Measurements from ENCODE around the gene KLF12.

Gene KLF12

DNA sequence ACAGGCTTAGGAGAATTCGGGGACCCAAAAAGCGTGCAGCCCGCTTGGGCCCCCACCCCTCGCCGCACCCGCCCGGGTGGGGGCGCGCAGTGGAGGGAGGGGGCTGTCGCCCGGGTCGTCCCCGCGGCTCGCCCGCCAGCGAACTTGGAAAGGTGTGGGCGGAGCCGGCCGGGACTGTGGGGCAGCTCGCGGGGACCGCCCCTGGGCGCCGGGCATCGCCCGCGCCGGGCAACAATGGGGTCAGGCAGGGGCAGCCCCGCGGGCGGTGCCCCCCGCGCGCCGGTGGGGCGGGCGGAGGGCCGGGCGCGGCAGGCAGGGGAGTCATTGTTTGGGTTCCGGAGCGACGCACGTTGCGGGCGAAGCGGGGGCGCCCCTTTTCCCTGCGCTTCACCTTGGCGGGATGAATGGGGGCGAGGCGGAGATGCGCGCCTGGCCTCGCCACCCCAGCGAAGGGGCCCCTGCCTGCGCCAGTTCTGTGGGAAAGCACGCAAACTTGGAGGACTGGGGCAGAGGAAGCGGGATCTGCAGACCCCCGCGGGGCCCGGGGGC is 647 bp upstream of the KLF12 start:
- no peak for DNase-seq

DNA sequence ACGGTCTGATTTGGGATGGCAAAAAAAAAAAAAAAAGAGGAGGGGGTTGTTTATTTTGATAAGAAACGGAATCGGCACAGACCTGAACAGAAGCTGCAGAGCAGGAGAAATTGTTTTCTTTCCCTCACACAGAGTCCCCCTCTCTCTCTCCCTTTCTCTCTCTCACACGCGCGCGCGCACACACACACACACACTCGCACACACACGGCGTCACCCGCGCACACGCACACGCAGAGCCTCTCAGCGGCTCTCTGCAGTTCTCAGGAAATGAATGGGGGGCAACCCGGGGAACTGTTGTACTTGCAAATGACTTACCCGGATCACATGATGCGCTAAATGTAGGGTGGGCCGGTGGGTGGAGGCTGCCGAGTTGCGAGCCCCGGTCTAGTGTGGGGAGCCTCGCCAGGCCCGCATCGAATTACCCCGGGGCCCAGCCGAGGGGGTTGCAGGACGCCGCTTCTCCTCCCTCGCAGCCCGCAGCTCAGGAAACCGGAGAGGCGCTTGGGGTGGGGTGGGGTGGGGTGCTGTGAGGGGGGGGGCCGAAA is 475 bp downstream of the KLF12 start:
- DNase-seq: peak; percentile 95

DNA sequence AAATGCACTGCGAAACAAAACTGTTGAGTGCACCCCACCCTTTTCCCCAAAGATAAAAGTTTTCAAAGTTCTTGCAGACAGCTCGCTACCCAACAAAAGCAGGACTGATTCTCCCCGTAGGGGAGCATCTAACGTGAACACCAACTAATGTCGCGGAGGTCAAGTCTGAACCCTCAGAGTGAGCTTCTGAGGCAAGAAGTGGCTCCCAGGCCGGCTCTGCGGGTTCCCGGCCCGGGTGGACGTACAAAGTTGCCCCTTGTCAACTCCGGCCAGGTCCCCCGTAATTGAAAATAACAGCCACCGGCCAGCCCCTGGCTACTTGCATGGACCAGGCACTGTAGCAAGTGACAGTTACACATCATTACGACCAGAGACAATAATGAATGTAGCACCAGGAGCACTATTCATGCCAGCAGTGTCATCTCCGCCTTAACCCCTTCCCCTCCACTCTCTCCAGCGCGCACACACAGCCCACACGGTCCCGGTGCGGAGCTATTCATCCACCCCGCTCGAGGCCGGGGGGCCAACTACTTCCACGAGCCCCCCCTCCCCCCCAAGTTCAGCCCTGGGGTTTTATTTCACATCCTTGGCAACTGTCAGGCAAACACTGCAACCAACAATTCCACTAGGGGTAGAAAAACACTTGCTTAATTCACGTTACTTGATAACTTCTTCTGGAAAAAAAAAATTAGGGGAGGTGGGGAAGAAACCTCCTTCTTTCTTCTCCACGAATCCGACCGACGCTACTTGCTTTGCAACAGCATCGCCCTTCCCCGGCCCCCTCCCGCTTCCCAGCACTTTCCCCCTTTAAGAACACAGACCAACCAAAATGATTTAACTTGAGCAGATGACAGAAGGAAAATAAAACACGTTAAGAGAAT is 1.2 kb downstream of the KLF12 start:
- DNase-seq: peak; percentile 30

DNA sequence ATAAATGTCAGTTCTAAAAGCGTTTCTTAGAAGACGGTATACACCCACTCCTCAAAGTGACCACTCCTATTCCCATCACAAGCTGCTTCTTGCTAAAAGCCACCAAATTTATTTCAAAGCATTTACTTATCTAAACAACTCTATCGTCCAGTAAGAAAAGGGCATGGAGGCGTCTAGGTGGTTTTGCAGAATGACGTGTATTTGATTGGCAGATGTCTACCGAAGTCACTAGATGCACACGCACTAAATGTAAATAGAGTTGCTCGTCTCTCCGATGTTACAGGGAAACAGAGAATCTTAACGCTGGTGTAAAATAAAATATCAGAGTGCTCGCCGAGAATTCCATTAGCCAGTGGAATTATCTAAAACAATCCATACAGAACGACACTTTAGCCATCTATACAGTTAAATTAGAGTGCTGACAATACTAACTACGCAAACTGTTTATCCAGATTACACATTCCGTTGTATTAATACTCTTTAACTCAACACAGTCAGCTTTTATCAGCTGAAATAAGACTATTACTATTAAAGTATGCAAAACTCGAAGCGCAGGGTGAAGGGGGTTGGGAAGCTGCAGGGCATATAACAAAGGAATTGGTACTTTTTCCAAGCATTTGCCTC is 1.9 kb downstream of the KLF12 start:
- no peak for DNase-seq

DNA sequence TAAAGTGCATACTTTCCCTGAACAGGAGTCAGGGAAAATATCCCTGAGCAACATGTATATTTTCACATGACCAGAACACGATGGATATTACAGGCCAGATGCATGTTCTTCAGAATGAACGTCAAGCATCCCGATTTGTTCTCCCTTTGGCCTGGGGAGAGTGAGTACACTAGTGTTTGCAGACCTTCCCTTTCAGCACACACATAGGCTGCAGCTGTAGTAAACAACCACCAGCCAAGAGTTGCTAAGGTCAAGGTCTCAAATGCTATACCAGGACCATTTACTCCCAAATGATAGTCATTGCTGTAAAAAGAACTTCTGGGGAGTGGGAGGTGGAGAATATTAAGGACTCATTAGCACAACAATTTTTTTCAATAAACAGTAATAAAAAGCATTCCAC is 3.0 kb downstream of the KLF12 start:
- no peak for DNase-seq

DNA sequence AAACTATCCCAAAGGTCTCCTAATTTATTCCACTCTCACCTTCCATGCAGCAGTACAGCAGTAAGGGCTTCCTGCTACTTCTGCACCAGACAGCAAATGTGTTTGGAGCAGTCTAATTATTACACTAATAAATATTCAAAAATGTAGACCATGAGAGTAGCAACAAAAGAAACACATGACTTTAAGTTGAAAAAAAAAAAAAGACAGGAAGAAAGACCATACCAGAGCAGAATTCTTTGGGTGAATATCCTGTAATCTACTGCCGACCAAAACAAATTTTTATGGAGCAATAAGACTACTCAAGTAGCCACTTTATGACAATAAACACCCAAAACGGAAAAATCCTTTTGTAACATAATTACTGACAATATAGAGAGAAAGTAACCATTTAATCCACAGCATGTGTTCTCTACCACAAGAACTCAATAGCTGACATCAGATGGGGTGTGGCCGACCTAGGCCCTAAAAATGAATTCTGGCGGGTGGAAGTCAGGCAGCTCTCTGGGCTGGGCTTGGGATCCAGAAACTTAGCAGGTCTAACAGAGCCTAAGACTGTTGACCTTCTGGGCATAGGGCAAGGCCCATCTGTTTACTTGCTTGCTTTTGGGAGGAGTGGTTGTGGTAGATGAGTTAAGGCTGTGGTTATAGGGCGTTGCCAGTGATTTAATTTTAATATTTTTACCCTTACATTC is 4.6 kb downstream of the KLF12 start:
- DNase-seq: peak; percentile 27

DNA sequence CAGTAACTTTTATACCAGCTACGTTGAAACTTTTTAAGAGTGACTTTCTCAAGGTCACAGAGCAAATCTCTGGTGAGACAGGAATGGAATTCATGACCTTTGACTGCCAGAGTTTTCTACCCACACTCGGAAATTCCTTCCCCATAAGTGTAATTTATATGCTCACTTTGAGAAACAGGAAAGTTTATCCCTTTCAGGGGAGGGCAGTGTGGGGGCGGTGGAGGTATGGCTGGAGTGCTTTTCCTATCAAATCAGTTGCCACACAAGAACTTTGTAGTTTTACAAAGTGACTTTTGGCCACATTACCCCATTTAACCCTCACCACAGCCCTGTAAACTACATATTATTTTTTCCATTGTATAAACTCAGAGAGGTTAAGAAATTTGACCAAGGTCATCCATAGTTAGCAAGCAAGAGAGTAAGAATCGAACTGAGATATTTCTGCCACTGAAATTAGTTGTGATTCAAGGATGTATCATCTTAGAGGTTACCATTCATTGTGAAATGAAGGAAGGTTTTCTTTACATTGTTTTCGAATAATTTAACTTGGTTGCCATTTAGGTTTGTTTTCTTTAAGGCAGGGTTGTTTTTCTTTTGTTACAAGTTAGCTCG is 5.9 kb downstream of the KLF12 start:
- DNase-seq: peak; percentile 33

DNA sequence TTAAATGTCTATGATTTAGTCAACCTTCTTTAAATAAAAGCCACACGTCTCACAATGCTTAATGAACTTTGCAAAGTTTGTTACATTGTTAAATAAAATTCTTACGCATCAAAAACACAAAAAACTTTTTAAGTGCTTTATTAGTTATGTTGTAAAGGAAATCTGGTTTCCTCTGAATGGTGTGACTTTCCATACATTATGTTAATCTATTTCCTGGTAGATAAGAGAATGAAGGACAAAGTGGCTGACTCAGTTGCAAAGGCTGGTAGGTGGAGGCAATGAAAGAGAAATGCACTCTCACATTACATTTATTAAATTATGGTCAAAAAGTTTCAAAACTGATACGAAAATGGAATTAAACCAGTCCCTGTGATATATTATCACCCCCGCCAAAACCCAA is 15.9 kb downstream of the KLF12 start:
- DNase-seq: no peak

DNA sequence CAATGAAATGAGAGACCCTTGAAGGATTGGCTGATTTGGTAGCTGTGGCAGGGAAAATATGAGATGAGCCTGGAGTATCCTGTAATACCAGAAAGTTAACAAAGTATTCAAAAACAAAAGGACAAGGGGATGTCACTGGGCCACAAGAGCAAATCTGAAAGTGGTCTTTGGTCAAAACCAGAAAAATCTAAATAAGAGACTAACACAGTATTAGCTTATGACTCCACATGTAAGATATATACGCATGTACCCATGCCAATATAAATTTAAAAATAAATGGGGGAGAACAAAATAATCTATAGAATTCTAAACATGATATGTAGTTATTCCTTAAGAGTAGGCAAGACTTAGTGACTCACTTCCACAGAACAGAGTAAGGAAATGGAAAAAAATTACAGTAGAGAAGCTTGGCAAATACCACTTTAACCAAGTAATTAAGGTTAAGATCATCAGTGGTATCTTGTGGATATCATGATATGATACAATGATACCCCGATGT is 16.9 kb downstream of the KLF12 start:
- no peak for DNase-seq

DNA sequence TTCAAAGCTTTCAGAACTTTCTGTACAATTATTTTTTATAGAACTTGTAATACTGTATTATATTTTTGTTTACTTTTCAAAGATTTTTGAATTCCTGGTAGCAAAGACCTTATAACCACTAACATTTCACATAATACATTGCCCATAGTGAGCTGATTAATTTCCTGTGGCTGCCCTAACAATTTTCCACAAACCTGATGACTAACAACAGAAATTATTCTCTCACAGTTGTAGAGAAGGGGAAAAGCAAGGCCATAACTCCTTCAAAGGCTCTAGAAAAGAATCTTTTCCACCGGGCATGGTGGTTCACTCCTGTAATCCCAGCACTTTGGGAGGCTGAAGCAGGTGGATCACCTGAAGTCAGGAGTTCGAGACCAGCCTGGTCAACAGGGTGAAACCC is 19.1 kb downstream of the KLF12 start:
- DNase-seq: peak; percentile 85

DNA sequence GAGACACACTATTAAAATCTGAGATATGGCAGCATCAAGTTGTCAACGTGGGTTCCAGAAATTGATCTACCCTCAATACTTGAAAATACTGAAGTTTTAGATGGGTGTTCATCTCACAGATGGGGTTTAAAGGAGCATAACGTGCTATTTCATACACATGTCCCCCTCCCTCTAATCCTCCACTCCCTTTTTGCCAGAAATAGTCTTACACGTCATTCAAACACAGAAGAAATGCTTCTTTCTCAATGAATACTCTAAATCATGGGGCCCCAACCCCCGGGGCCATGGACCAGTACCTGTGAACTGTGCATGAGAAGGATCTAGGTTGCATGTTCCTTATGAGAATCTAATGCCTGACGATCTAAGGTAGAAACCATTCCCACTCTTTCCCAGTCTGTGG is 19.6 kb downstream of the KLF12 start:
- no peak for DNase-seq

DNA sequence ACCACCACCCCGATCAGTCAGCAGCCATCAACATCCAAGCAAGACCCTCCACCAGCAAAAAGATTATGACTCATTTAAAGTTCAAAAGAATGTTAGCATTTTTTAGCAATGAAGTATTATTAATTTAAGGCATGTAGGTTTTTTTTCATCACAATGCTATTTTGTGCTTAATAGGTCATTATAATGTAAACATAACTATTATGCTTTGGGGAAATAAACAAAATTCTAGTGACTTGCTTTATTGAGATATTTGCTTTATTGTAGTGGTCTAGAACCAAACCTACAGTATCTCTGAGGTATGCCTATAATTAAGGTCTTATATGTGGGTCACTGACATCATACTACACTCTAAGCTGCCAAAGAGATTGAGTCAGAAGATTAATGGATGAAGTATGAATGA is 20.0 kb downstream of the KLF12 start:
- peak; percentile 77 for DNase-seq

DNA sequence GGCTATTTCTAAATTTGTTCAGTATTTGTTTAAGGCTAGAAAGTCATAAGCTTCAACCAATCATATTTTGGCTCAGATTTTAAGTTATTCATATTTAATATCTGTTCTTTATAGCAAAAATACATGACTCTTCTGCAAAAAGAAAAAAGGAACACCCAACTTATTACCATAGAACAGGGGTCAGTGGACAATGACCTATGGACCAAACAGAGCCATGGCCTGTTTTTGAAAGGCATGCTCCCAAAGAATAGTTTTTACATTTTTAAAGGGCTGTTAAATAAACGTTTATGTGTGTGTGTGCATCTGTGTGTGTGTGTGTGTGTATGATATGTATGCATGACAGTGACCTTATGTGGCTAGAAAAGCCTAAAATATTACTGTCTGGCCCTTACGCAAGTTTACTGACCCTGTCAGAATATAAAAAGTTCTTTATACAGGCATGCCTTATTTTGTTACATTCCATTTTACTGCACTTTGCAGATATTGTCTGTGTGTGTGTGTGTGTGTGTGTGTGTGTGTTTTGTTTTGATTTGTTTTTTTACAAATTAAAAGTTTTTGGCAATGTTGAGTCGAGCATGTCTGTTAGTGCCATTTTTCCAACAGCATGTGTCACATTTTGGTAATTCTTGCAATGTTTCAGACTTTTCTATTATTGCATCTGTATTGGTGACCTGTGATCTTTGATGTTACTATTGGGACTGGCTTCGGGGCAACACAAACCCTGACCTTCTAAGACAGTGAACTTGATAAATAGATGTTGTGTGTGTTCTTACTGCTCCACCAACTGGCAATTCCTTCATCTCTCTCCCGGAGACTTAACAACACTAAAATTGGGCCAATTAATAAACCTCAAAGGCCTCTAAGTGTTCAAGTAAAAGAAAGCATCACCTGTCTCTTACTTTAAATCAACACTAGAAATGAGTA is 22.0 kb downstream of the KLF12 start:
- no peak for DNase-seq

DNA sequence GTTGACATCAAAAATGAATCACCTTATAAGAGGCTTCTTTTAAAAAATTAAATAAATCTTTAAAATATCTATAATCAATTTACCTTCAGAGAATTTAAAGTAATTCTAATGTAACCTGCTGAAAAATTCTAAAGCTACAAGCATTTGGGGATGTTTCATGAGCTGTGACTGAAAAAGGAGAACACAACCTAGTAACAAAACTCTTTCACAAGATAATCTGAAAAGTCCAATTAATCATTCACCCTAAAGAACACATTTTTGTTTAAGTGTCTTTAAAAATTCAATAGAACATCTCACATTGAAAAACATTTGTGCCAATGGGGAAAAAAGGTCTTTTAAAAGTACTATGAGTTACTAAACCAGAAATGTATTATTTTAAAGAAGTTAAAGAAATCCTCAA is 22.8 kb downstream of the KLF12 start:
- no peak for DNase-seq

DNA sequence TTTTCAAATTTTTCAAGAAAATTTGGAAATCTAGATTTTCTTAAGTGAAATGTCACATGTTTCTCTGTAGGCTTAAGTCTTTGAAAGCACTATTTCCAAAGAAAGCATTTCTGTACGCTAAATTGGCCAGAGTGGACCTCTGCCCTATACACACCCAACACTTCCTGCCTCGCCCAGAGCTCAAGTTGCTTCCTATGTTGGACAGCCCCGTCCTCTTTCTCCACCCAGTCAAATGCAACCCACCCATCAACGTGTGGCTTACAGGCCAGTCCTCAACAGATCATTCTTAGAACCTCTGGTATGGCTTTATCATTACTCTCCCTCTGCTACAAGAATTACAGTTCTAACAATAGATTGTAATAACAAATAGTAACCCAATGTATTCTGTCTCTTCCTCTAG is 24.2 kb downstream of the KLF12 start:
- no peak for DNase-seq

DNA sequence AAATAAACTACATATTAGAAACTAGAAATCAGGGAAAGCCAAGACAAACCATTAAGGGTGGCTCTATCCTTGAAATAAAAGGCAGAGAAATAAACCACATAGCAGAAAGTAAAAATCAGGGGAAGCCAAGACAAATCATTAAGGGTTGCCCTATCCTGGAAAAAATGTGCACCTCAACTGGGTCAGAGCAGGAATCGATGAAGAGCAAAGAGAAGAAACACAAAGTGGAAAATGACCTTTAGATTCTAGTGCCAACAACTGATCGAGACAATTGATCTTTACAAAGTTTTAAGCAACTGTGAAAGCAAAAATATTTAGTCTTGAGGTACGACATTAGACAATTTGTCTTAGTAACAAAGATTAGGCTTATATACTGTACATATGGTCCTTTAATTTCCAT is 26.6 kb downstream of the KLF12 start:
- DNase-seq: no peak

DNA sequence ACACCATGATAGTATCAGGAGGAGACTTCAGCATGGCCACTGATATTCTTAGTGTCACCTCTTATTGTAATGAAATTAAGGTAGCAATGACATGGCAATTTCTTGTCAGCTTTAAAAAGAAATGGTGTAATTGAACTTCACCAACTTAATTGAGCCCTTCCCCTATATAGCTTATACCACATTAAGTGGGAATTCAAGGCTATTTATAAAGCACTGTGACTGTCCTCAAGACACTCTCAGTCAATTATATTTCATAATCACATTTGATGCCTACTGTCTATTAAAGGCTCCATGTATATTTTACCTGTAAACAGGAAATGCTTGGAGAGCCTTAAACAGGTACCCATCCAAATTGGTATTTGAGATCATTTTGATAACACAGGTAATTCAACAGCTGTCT is 28.3 kb downstream of the KLF12 start:
- no peak for DNase-seq

DNA sequence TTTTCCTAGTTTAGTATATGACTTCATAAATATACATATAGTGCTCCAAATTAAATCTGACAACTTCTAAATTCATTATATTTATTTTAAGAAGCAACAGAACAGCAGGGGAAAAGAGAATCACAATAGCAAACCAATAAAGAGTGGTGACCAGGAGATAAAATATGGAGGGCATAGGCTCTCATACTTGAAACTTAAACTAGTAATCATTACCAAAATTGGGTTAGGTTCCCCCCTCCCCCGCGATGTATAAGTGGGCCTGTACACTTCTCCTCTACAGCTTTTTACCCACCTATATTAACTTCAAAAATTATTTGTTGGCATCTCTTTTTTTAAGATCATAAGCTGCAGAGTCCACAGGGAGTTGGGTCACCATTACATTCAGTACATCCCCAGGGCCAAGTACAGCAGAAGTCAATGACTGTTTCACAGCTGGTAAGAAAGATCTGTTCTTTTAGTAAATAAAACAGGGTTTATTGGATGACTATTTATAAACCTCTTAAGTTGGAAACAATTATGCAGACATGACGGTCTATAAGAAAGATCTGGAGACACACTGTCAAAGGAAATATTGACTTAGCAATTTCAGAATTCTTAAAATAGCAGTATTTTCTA is 29.4 kb downstream of the KLF12 start:
- no peak for DNase-seq

DNA sequence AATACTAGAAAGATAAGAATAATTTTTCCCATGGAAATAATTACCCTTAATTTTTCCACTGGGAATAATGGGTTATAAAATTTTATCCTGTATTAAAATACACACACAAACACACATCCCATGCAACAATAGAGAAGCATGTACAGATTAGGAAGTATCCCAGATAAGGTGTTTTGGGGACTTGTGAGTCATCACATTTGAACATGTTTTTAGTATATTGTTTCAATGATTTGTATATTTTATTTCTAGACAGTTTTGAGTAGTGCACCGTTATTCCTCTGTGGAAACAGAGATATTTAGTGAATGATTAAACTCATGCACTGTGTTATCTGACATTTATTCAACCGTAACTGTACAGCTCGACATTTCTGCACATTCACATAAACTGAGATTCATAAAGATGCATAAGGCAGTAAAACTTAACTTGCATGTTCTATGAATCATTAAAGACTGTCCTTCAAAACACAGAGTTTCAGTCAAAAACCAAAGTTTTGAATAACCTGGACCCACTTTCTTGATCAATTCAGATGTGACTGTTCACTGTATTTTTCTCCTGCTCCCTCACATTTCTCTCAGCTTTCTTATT is 30.1 kb downstream of the KLF12 start:
- DNase-seq: no peak

DNA sequence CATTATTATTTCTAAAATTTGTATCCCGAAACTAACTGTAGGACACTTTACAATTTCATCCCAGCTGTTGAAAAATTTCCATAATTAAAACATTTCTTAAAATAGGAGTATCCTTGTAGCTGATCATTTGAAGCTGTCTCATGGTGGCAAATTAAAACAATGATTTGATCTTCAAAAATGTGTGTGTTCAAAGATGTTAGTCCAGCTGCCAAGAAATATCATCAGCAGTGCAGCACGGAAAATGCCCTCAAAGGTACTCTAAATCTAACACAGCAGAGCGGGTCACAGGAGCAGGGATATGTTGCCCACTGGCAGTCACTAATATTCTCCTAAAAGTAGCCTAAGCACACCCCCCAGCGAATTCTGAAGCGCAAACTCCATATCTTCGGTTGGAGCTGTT is 31.0 kb downstream of the KLF12 start:
- no peak for DNase-seq

DNA sequence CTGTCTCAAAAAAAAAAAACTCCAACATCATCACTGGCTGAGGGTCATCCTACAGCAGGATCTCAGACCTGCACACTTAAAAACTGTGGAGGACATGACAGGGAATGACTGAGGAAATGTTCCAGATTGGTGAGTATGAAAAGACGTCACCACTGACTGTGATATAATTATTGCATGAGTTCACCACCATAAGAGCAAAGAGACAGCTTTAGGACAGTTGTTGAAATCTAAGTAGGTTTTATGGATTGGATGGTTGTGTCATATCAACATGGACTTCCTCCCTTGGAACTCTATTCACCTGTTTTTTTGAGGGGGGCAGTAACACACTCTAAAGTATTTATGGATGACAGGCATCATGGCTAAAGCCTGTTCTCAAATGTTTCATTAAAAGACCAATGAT is 31.5 kb downstream of the KLF12 start:
- DNase-seq: no peak

All from fibroblast of skin of right biceps (primary cell).